Ovary (tissue), 9 donors: Measurements from ENCODE around the gene PCNT. TPM values are rescaled to one million over a fixed set of nuclear protein-coding genes. Genes with fewer than 3 reads are reported as not detected.

ENCODE experiments used
- DNase-seq, 5 donors: peaks; one replicate each; pipeline ENCODE4 v3.0.0-alpha.2; 2019 to 2020
- H3K27ac ChIP-seq, 2 donors: fragments of 200-600 bp; one replicate each; pipeline versions ENCODE4 v1.5.1 to v1.8.0; 2019 to 2022
- H3K27me3 ChIP-seq: fragments of 200-600 bp; one replicate; pipeline ENCODE4 v1.8.0; 2022
- H3K36me3 ChIP-seq: fragments of 200-600 bp; sonication (generic); one replicate; pipeline ENCODE4 v1.5.1; 2019
- H3K4me1 ChIP-seq: one replicate; pipeline ENCODE4 v1.8.1; 2013; ENCODE audit warnings: mild to moderate bottlenecking, moderate library complexity; ENCODE audit not compliant: insufficient read depth
- H3K4me3 ChIP-seq: fragments of 200-600 bp; sonication (generic); one replicate; pipeline ENCODE4 v1.5.1; 2017
- H3K9me3 ChIP-seq, 2 donors: fragments of 200-600 bp in 1 of 2; sonication (generic) in 1 of 2; one replicate each; pipeline versions ENCODE4 v1.5.1 to v1.8.1; 2013 to 2019; ENCODE audit warnings: mild to moderate bottlenecking in 1 of 2, moderate library complexity in 1 of 2
- CTCF ChIP-seq, 3 donors: fragments of 450-650 bp in 2 of 3; fragments of 200-600 bp in 1 of 3; IDR thresholded peaks; one replicate each; pipeline versions ENCODE4 v1.5.1 to v1.8.0; 2016 to 2022; ENCODE audit warnings: antibody characterized with exemption in 3 of 3, mild to moderate bottlenecking in 1 of 3
- EP300 ChIP-seq: sonication (generic); formaldehyde crosslinking; IDR thresholded peaks from one replicate; pipeline ENCODE4 v1.6.1; 2017; ENCODE audit warnings: antibody characterized with exemption
- POLR2A ChIP-seq: fragments of 450-650 bp; IDR thresholded peaks from one replicate; pipeline ENCODE4 v1.6.1; 2017; ENCODE audit warnings: antibody characterized with exemption, mild to moderate bottlenecking, moderate library complexity
- WGBS, 3 donors: extraction: QIAGEN DNeasy Blood & Tissue Kit in 1 of 3; methylation state at CpG; one replicate each; pipeline versions ENCODE4 v1.1.5 to v1.1.7; 2013 to 2017; 5-methylcytosine and 5-hydroxymethylcytosine counted together
- intact Hi-C, 4 donors: fragments of 100-400 bp; cut with DNase I; formaldehyde crosslinking; loops; one replicate each; pipeline versions ENCODE4 v1.11.0 to v1.15.1; 2022 to 2023
- polyA plus RNA-seq, 2 donors: library from polyadenylated mRNA; stranded (reverse); fragments of 200-250 nt in 1 of 2; fragments of 350-450 nt in 1 of 2; fragmentation: Illumina TruSeq in 1 of 2; extraction: RNeasy Lipid Tissue Mini Kit (QIAGEN cat#74804) in 1 of 2; gene quantifications; one replicate each; pipeline ENCODE4 v1.2.3, GENCODE V29; 2013 to 2014
- total RNA-seq, 7 donors: library from RNA; depleted of rRNA in 2 of 7; stranded (reverse); fragments of >200 nt in 2 of 7; fragmentation: NEBNext Ultra II Directional in 3 of 7; extraction: Animal tissue kit (Norgen Biotek cat#: 25700) in 3 of 7; gene quantifications; one replicate each; pipeline versions ENCODE4 v1.1.0 to v1.2.4, GENCODE V29; 2016 to 2023
- donor health status: DM: no; HTN: no; CAD: no; lungs with moderate emphysema.
- donor health status: DM: no; HTN: no; CAD: no.
- donor health status: Bipolar disorder and iron deficiency.
- donor health status: DM: yes; HTN: yes; CAD: no.
- donor health status: DM: no; HTN: no; CAD: no.
- donor health status: DM: yes; HTN: yes; CAD: no.

Gene PCNT
- total and polyA plus RNA-seq, 9 donors: 11.1 to 28.2 (median 18.6) TPM

DNA sequence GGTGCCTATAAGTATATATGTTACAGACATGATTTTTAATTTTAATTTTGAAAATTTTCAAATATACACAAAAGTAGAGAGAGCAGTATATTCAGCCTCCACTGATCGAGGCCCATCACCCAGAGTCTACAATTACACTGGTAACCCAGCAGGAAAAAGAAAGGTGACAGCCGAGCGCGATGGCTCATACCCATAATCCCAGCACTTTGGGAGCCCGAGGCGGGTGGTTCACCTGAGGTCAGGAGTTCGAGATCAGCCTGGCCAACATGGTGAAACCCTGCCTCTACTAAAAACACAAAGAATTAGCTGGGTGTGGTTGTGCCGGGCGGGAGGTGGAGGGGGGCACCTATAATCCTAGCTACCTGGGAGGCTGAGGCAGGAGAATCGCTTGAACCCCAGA lies 36.4 kb upstream of the PCNT start:
- no peaks in the 10 kb centered on the region for H3K36me3 ChIP-seq

DNA sequence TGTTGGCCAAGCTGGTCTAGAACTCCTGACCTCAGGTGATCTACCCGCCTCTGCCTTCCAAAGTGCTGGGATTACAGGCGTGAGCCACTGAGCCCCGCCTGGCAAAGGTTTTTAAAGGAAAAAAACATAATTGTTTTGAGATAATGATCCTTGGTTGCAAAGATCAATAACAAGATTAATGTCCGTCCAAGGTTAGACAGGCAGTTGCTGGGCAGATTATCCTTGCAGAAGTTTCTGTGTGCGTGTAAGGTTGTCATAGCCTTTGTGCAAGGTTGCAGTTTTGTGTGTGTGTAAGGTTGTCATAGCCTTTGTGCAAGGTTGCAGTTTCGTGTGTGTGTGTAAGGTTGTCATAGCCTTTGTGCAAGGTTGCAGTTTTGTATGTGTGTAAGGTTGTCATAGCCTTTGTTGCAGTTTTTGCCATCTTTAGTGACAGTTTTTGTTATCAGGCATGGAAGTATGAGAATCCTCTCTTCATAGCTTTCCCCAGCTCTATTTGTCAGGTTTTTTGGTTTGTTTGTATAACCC lies 34.2 kb upstream of the PCNT start:
- WGBS, 3 donors: 70 to 79% (median 72%) methylated on average over 6 of the region's 6 CpGs
- no peaks in the 10 kb centered on the region for H3K9me3 ChIP-seq
- peaks cover 4% of the 10 kb centered on the region for H3K4me1 ChIP-seq
- no peak overlapping the region for H3K4me3 ChIP-seq
- intact Hi-C loops: loop anchor here in 2 of 4 donors (5.0 to 10.0 kb wide), 2 partner anchors 65 to 137 kb away; partner anchors contain the start of gene LSS (in 1 of the 2)
- no peaks in the 10 kb centered on the region for H3K27me3 ChIP-seq
- DNase-seq: no peak
- no peaks in the 10 kb centered on the region for H3K36me3 ChIP-seq
- no peak overlapping the region for H3K27ac ChIP-seq
- TF ChIP-seq EP300 (no peak), POLR2A (no peak), CTCF (IDR thresholded peaks at IDR 0.05) (no peak)

More for the DNA sequence above, 36.4 kb upstream of the PCNT start:
- Histone ChIP-seq H3K27me3 (no peaks in the 10 kb centered on the region), H3K9me3 (no peaks in the 10 kb centered on the region), H3K4me1 (peaks cover 14% of the 10 kb centered on the region), H3K4me3 (no peak overlapping the region), H3K27ac (no peak overlapping the region)
- 86 to 96% (median 87%) methylated on average over 10 of the region's 10 CpGs for WGBS, 3 donors
- intact Hi-C loops: loop anchor here in 2 of 4 donors (5.0 to 10.0 kb wide), 2 partner anchors 63 to 135 kb away; partner anchors contain the start of gene LSS (in 1 of the 2)
- DNase-seq: no peak
- TF ChIP-seq CTCF (IDR thresholded peaks at IDR 0.05) (no peak), EP300 (no peak), POLR2A (no peak)

- intact Hi-C loops: no loop called here
- H3K4me3 ChIP-seq: no peak overlapping the region
- TF ChIP-seq CTCF (IDR thresholded peaks at IDR 0.05): no peak
- TF ChIP-seq EP300: no peak
- TF ChIP-seq POLR2A: no peak
- peaks cover 3% of the 10 kb centered on the region for H3K4me1 ChIP-seq
- no peaks in the 10 kb centered on the region for H3K36me3 ChIP-seq
- 95 to 100% (median 97%) methylated on average over 2 of the region's 2 CpGs for WGBS, 3 donors
- H3K9me3 ChIP-seq: no peaks in the 10 kb centered on the region
- H3K27me3 ChIP-seq: no peaks in the 10 kb centered on the region
- H3K27ac ChIP-seq: no peak overlapping the region
- DNase-seq: no peak
Measured at GRCh38 chr21:46291561-46291960, 32.4 kb upstream of the PCNT start.

- WGBS, 3 donors: 43 to 56% (median 54%) methylated on average over 10 of the region's 10 CpGs
- no peak for TF ChIP-seq EP300
- no peak for TF ChIP-seq POLR2A
- TF ChIP-seq CTCF (IDR thresholded peaks at IDR 0.05): no peak
- H3K36me3 ChIP-seq: no peaks in the 10 kb centered on the region
- DNase-seq: no peak
- H3K9me3 ChIP-seq: no peaks in the 10 kb centered on the region
- H3K4me1 ChIP-seq: peaks cover 8% of the 10 kb centered on the region
- H3K27me3 ChIP-seq: no peaks in the 10 kb centered on the region
- intact Hi-C loops: no loop called here
- H3K27ac ChIP-seq: no peak overlapping the region
- H3K4me3 ChIP-seq: no peak overlapping the region
Measured at GRCh38 chr21:46294647-46295176, 29.2 kb upstream of the PCNT start.
